ENCODE data around the gene MAT2A.

Gene MAT2A

GRCh38 chr2:85545780-85546240 is 6.8 kb downstream of the MAT2A start:
- ChIA-PET POLR2A (interaction anchor here (0.9 to 4.9 kb wide), 8 partner anchors 15 to 126 kb away, joined by 3 to 30 read pairs (median 5); partner anchors contain the start of genes GGCX, RNF181 and SH2D6), CTCF (interaction anchor here (0.9 kb wide), 1 partner anchor 245 kb away, joined by 3 read pairs; no protein-coding TSS in a partner anchor)
- no peak for DNase-seq (ENCODE audit: extremely low spot score)
- TF ChIP-seq TARDBP (IDR thresholded peaks at IDR 0.05) (no peak), BHLHE40 (IDR thresholded peaks at IDR 0.05; ENCODE audit: borderline replicate concordance) (no peak; the same call in 1 of the 2 replicates), L3MBTL2 (conservative IDR thresholded peaks at IDR 0.05) (no peak), SP1 (IDR thresholded peaks at IDR 0.05) (no peak), NFRKB (IDR thresholded peaks at IDR 0.05) (no peak), SUZ12 (IDR thresholded peaks at IDR 0.05) (no peak), FOXA1 (IDR thresholded peaks at IDR 0.05) (no peak), ARNT (IDR thresholded peaks at IDR 0.05) (no peak), ZNF384 (IDR thresholded peaks at IDR 0.05) (no peak), PKNOX1 (IDR thresholded peaks at IDR 0.05) (no peak), FOXK2 (IDR thresholded peaks at IDR 0.05) (no peak), CTBP1 (IDR thresholded peaks at IDR 0.05; ENCODE audit: borderline replicate concordance) (no peak), FOXM1 (IDR thresholded peaks at IDR 0.05; ENCODE audit: borderline replicate concordance) (no peak)

- no peak for DNase-seq (ENCODE audit: extremely low spot score)
- POLR2A ChIA-PET: interaction anchor here (2.1 to 7.3 kb wide), 6 partner anchors 9 to 128 kb away, joined by 7 to 81 read pairs (median 20); partner anchors contain the start of genes GGCX, MAT2A, RNF181 and SH2D6
Observed at GRCh38 chr2:85547089-85547858, 8.3 kb downstream of the MAT2A start.

GRCh38 chr2:85547859-85548607 is 9.1 kb downstream of the MAT2A start:
- CTCF ChIA-PET: interaction anchor here (1.1 to 5.5 kb wide), 3 partner anchors 120 to 157 kb away, joined by 3 to 68 read pairs (median 3); partner anchors contain the start of gene SH2D6
- TF ChIP-seq FOXA1 (IDR thresholded peaks at IDR 0.05) (no peak), ELF4 (IDR thresholded peaks at IDR 0.05) (no peak), BHLHE40 (IDR thresholded peaks at IDR 0.05; ENCODE audit: borderline replicate concordance) (no peak), FOXM1 (IDR thresholded peaks at IDR 0.05; ENCODE audit: borderline replicate concordance) (no peak), TARDBP (IDR thresholded peaks at IDR 0.05) (no peak), SP1 (IDR thresholded peaks at IDR 0.05) (no peak), FOXK2 (IDR thresholded peaks at IDR 0.05) (no peak), LEF1 (IDR thresholded peaks at IDR 0.05; ENCODE audit: borderline replicate concordance) (no peak), ZNF384 (IDR thresholded peaks at IDR 0.05) (no peak), ARNT (IDR thresholded peaks at IDR 0.05) (no peak), CTBP1 (IDR thresholded peaks at IDR 0.05; ENCODE audit: borderline replicate concordance) (no peak), L3MBTL2 (conservative IDR thresholded peaks at IDR 0.05) (no peak), PKNOX1 (IDR thresholded peaks at IDR 0.05) (no peak), NFRKB (IDR thresholded peaks at IDR 0.05) (no peak), HDGF (IDR thresholded peaks at IDR 0.05; ENCODE audit: borderline replicate concordance) (no peak), SUZ12 (IDR thresholded peaks at IDR 0.05) (no peak)
- POLR2A ChIA-PET: interaction anchor here (1.1 to 7.3 kb wide), 4 partner anchors 10 to 128 kb away, joined by 6 to 81 read pairs (median 42); partner anchors contain the start of genes GGCX, MAT2A, RNF181 and SH2D6
- no peak for DNase-seq (ENCODE audit: extremely low spot score)

More at GRCh38 chr2:85547089-85547858, 8.3 kb downstream of the MAT2A start:
- CTCF ChIA-PET: interaction anchor here (0.6 kb wide), 1 partner anchor 159 kb away, joined by 3 read pairs; no protein-coding TSS in a partner anchor
- TF ChIP-seq NFRKB (IDR thresholded peaks at IDR 0.05): no peak
- peak; percentile 3; the same call in 1 of the 2 replicates for TF ChIP-seq ELF4 (IDR thresholded peaks at IDR 0.05)

- no peak for DNase-seq (ENCODE audit: extremely low spot score)
- POLR2A ChIA-PET: interaction anchor here (1.0 to 7.3 kb wide), 5 partner anchors 10 to 129 kb away, joined by 3 to 81 read pairs (median 8); partner anchors contain the start of genes GGCX, MAT2A, RNF181 and SH2D6
Observed at GRCh38 chr2:85548608-85548900, 9.6 kb downstream of the MAT2A start.

GRCh38 chr2:85549095-85549494 is 10.1 kb downstream of the MAT2A start:
- ChIA-PET POLR2A (interaction anchor here (1.0 to 7.3 kb wide), 6 partner anchors 11 to 129 kb away, joined by 3 to 81 read pairs (median 8); partner anchors contain the start of genes GGCX, MAT2A, RNF181 and SH2D6), CTCF (interaction anchor here (1.1 to 5.5 kb wide), 3 partner anchors 121 to 158 kb away, joined by 3 to 68 read pairs (median 3); partner anchors contain the start of gene SH2D6)
- TF ChIP-seq ZNF384 (IDR thresholded peaks at IDR 0.05) (no peak), CTBP1 (IDR thresholded peaks at IDR 0.05; ENCODE audit: borderline replicate concordance) (no peak), PKNOX1 (IDR thresholded peaks at IDR 0.05) (no peak), SP1 (IDR thresholded peaks at IDR 0.05) (no peak), FOXK2 (IDR thresholded peaks at IDR 0.05) (no peak), L3MBTL2 (conservative IDR thresholded peaks at IDR 0.05) (no peak)
- DNase-seq (ENCODE audit: extremely low spot score): no peak

More at GRCh38 chr2:85548608-85548900, 9.6 kb downstream of the MAT2A start:
- CTCF ChIA-PET: interaction anchor here (1.1 to 5.5 kb wide), 3 partner anchors 121 to 157 kb away, joined by 3 to 68 read pairs (median 3); partner anchors contain the start of gene SH2D6
- TF ChIP-seq SP1 (IDR thresholded peaks at IDR 0.05) (no peak), BHLHE40 (IDR thresholded peaks at IDR 0.05; ENCODE audit: borderline replicate concordance) (no peak), FOXA1 (IDR thresholded peaks at IDR 0.05) (no peak), LEF1 (IDR thresholded peaks at IDR 0.05; ENCODE audit: borderline replicate concordance) (no peak), HDGF (IDR thresholded peaks at IDR 0.05; ENCODE audit: borderline replicate concordance) (no peak), NFRKB (IDR thresholded peaks at IDR 0.05) (no peak), SUZ12 (IDR thresholded peaks at IDR 0.05) (no peak), FOXK2 (IDR thresholded peaks at IDR 0.05) (no peak)
